Amniotic stem cell (primary cell): Measurements from ENCODE around the gene SCN8A.
"Not testable (repeated sequence)": the region's sequence is repeated elsewhere in the genome, so short reads cannot be mapped to it uniquely, and the experiment has no call there.

ENCODE experiments used
- DNase-seq: peaks from one replicate; lab custom pipeline; 2025; lab: John Stamatoyannopoulos, UW

SCN8A gene

GRCh38 chr12:51771008-51771407, 180.0 kb downstream of the SCN8A start:
- DNase-seq: no peak

GRCh38 chr12:51773145-51773869, 182.3 kb downstream of the SCN8A start:
- peak; percentile 41 for DNase-seq

GRCh38 chr12:51774933-51775332, 183.9 kb downstream of the SCN8A start:
- DNase-seq: no peak

GRCh38 chr12:51777457-51777856, 186.4 kb downstream of the SCN8A start:
- no peak for DNase-seq

- no peak for DNase-seq
Measured at GRCh38 chr12:51777973-51778372, 186.9 kb downstream of the SCN8A start.

GRCh38 chr12:51779876-51780275, 188.8 kb downstream of the SCN8A start:
- no peak for DNase-seq

GRCh38 chr12:51784688-51785087, 193.7 kb downstream of the SCN8A start:
- no peak for DNase-seq

GRCh38 chr12:51785906-51786305, 194.9 kb downstream of the SCN8A start:
- DNase-seq: no peak

- peak; percentile 26 for DNase-seq
Measured at GRCh38 chr12:51788876-51789275, 197.8 kb downstream of the SCN8A start.

GRCh38 chr12:51792417-51792816, 201.4 kb downstream of the SCN8A start:
- DNase-seq: no peak

- DNase-seq: no peak
Measured at GRCh38 chr12:51793201-51793600, 202.2 kb downstream of the SCN8A start.

GRCh38 chr12:51797301-51797700, 206.3 kb downstream of the SCN8A start:
- no peak for DNase-seq

- not testable (repeated sequence) for DNase-seq
Measured at GRCh38 chr12:51798051-51798450, 207.0 kb downstream of the SCN8A start.

- DNase-seq: no peak
Measured at GRCh38 chr12:51798501-51798900, 207.5 kb downstream of the SCN8A start.

GRCh38 chr12:51801027-51801426, 210.0 kb downstream of the SCN8A start:
- no peak for DNase-seq

GRCh38 chr12:51806896-51807295, 215.9 kb downstream of the SCN8A start:
- DNase-seq: no peak

- DNase-seq: no peak
Measured at GRCh38 chr12:51809193-51809592, 218.2 kb downstream of the SCN8A start.

- DNase-seq: no peak
Measured at GRCh38 chr12:51811203-51812202, 220.5 kb downstream of the SCN8A start.

- DNase-seq: no peak
Measured at GRCh38 chr12:51812871-51813270, 221.8 kb downstream of the SCN8A start.

- no peak for DNase-seq
Measured at GRCh38 chr12:51813931-51814310, 222.9 kb downstream of the SCN8A start.

- peak; percentile 46 for DNase-seq
Measured at GRCh38 chr12:51814311-51815088, 223.5 kb downstream of the SCN8A start.

- no peak for DNase-seq
Measured at GRCh38 chr12:51815571-51815970, 224.5 kb downstream of the SCN8A start.
